HG03159 (cell line): Measurements from ENCODE around the gene SMIM36.
"Not testable (repeated sequence)": the region's sequence is repeated elsewhere in the genome, so short reads cannot be mapped to it uniquely, and the experiment has no call there.

Source experiments
- ATAC-seq: cut with Tn5 transposase; IDR thresholded peaks from one replicate; pipeline ENCODE4 v1.9.1; 2021; ENCODE audit warnings: mild to moderate bottlenecking, moderate library complexity; ENCODE audit not compliant: unreplicated experiment

Gene SMIM36

DNA sequence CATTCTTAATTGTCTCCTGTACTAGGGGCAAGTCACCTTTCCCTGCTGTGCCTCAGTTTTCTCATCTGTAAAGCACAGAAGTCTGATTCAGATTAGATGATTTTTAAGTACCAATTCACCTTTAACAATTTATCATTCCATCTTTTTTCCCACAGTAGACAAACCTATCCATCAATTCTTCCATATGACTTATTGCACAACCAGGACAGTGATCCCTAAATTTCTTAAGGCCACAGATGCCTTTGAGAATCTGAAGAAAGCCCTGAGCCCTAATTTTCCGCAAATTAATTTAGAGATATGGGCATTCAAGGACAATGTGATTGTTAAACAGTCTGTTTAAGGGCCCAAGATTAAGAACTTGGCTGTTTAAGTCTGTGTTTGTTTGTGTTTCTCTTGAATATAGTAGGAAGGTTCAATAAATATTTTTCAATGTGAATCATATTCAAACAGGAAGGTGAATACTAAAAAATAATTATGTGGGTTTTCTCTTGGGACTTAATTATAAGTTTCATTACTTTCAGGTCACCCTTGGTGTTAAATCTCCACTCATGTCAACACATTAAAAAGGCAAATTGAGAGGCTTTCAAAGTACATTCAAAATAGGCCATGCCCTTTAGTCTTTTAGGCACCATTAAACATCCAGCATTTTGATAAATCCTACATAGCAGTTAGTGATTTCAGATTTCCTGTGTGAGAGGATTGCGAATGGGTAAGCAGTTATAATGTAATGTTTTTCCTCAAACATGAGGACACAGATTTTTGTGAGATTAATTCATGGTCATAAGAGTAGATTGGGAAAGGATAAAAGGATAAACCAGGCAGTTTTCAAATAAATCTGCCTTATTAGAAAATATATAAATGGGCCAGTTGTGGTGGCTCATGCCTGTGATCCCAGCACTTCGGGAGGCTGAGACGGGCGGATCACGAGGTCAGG, 54.7 kb downstream of the SMIM36 start:
- no peak for ATAC-seq

DNA sequence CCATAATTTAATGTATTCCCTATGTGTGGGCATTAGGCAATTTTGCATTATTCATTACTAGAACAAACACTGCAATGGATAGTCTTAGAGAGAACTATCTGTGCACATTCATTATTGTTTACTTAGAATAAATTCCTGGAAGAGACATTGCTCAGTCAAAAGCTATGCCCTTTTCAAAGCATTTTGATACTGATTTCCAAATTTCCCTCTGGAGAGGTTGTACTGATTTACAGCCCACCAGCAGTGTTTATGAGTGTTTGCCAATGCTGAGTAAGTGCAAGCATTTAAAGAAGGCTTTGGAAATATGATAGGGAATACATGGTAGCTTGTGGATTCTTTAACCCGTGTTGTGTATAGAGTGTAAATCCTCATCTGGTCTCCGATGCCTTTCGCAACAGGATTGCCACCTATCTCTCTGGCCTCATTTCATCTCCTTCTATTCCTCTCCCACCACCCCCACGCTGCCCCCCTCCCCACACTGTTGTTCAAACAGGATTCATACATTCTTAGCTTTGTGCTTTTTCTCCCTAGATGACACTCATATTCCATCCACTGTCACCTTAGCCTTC, 56.3 kb downstream of the SMIM36 start:
- no peak for ATAC-seq

DNA sequence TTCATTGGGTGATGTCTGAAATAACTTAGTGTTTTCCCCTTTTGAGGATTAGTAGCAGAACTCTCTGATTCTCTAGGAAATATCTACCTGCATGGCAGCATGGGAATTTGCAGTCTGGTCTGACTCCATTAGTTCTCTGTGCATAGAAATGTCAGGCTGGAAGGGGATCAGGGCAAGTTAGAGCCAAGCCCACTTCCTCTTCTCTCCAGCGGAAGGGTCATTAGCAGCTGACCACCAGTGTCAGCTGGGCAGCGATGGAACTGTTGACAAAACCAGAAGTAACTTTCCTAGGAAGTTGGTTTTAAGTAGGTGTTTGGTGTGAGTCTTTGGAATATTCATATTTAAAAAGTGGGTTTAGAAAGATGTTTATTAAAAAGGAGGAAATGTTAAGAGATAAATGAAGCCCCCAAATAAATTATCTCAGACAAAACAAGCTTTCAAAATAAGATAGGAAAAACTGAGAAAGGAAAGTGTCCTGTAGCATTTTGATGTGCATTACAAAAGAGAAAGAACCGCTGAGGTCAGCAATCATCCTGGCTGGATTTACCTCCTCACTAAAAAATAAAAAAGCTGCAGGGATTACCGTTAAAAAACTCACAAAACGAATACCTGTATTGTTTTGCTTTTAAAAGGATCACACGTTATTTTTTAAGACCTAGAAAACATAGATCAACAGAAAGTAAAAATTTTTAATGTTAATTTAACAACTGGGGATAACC, 57.3 kb downstream of the SMIM36 start:
- no peak for ATAC-seq

DNA sequence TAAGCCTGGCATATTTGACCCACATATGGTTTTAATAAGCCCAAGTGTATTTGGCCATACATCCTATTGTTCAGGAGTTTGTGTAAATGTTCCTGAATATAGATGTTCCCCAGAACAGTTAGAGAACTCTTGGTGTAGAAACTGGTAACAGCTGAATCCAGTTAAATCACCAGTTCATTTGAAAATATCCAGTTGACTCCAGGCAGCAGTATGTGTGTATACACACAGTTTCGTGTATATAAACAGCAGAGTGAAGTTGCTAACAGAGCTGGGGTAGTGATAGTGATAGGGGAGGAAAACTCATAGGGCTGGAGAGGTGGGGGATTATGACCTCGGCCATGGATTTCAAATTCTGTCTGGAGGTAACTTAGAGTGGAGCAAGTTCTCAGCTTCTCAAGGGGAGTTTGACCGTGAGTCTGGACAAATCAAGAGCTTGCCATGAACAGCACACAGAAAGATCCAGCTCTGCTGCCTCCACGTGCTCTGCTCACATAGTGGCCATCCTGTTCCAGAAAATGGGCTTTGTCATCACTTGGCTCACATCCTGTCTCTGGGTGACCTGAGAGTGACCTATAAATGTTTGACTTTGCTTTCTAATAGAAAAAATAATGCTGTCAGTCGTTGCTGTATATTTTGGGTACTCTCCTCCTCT, 59.0 kb downstream of the SMIM36 start:
- peak; percentile 73 for ATAC-seq

DNA sequence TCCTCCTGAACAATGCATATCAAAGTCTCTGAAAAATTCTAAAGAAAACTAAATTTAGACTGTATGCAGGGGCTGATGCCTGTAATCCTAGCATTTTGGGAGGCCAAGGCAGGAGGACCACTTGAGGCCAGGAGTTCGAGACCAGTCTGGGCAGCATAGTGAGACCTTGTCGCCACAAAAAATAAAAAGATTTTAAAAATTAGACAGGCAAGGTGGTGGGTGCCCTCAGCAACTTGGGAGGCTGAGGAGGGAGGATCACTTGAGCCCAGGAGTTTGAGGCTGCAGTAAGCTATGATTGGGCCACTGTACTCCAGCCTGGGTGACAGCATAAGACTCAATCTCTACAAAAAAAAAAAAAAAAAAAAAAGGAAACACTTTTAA, 59.5 kb downstream of the SMIM36 start:
- ATAC-seq = no peak

DNA sequence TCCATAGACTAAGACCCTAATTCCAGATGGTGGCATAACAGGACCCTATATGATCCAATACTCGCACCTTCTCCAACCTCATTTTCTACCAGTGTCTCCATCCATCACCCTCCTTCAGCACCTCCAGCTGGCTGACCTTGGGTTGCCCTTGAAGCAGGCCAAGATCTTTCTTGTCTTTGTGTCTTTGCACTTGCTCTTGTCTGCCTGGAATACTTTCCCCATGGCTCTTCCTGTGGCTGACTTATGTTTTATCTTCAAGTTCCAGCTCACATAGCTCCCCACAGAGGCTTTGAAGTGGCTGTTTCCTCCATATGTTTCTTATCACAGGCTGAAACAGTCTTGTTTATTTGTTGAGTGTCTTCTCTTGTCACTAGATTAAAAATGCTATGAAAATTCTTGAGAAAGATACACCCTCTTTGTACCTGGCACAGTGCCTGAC, 60.0 kb downstream of the SMIM36 start:
- ATAC-seq = no peak

DNA sequence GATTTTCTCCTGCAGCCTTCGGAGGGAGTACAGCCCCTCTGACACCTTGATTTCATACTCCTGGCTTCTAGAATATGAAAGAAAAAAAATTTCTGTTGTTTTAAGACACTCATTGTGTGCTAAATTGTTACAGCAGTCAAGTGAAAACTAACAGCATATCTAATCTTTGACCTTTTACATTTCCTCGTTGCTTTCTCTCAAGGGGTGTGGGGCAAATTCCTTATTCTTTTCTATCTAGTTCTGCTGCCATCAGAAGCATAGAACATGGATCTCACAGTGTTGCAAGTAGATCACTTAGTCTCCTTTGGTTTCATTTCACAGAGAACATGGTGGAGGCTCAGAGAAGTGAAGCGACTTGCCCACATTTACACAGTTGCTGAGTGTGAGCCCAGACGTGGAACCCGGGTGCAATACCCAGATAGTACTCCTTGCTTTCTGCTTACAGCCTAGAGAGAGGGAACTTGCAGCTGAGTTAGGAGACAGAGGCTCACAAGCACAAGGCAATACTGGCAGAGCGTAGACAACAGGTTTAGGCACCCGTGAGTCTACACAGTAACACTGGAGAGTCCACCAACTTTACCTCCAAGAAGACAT, 60.9 kb downstream of the SMIM36 start:
- ATAC-seq = no peak

DNA sequence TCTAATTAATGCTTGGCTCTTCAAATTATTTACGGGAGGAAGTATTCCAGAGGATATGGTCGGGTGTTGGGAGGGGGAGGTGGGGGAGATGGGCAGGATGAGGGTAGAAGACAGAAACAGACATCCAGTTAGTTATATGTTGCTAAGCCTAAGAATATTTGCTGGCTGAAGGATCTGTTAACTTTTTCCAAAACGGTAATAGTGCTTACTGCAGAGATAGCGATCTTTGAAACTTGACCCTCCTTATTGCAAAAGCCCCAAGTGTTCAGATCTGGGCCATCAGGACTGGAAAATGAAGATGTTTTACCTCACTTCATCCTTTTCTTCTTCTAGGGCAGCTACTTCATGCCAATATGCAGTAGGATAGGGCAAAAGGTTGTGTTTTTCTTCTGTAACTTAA, 62.6 kb downstream of the SMIM36 start:
- no peak for ATAC-seq

DNA sequence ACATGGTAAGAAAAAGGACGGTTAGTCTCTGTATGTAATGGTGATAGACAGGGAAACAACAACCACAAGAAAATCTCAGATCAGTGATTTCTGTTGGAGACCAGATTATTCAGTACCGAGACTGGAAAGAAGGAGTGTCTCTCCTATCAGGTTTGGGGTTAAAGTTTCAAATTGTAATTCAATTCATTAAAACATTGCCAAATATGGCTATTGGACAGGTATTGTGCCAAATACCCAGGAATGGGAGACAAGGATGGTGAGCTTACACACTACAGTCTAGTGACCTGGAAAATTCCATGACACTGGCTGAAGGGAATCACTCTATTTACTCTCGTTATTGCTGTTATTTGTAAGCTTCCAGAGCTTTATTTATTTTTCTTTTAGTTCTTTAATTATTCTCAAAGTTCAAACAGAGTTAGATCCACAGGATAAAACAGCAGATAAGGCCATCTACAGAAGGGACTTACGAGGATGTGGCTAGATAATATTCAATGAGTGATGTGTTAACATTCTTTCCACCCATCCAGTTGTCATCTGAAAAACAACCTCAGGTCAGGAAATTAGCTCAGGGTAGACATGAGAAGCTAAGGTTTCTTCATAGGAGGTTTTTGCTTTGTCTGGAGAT, 64.6 kb downstream of the SMIM36 start:
- ATAC-seq = no peak

DNA sequence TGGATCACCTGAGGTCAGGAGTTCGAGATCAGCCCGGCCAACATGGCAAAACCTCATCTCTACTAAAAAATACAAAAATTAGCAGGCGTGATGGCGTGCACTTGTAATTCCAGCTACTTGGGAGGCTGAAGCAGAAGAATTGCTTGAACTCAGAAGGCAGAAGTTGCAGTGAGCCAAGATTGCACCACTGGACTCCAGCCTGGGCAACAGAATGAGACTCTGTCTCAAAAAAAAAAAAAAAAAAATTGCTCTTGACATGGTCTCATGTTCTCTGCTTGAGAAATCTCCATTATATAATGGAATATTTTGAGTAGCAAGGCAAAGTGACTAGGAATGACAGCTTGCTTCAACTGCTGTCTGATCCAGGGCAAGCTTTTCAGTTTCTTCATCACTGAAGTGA, 65.2 kb downstream of the SMIM36 start:
- not testable (repeated sequence) for ATAC-seq

DNA sequence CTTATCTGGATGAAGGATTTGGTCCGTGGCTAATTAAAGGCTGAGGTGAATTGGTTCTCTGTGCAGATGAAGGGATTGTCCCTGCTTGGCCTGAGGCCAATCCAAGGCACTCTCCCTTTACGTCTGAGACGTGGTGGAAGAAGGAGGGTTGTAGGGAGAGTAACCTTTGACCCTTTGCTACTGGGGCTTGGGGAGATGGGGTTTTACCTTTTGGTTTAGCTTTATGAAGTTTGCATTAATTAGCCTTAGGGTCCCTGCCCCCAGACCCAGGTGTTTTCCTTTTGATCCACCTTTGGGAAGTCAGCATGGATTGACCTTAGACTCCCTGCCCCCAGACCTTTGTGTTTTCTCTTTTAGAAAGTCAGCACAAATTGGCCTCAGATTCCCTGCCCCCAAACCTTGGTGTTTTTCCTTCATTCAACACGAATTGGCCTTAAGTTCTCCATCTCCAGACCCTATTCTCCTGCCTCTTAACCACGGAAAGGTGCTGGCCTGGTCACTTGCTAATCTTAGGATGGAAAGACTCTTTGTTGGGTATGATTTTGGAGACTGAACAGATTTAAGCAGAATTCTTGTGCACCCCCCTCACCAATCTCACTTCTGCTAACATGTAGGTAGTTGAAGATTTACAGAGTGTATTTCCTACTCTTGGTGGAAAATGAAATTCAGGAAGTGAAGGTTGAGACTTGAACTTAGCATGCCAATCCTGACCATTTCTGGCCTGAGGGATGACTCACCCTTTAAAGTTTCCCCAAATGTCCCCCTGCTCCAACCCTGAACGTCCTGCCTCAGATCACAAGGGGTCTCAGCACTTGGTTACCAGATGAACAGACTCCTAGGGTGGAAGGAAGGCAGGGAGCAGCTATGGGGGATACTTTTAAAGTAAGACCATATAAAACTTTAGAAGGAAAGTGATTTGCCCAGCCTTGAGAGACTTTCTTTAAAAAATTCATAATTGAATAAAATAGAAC, 66.5 kb downstream of the SMIM36 start:
- peak; percentile 67 for ATAC-seq

DNA sequence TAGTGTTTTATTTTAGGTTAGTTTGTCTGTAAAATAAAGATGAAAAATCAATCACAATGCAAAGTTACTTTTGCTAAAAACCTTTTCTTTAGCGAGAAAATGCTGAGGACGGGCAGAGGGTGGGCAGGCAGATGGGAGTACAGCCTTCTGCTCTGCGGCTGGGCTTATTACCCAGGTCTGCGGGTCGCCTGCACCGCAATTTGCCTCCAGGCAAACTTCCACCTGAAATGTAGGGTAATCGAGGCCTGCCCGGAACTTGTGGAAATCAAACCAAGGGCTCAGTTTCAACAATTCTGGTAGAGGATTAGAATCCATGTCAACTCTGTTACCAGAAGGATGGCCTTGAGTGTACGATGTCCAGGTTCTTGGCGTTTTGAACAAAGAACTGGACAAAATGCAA, 67.3 kb downstream of the SMIM36 start:
- no peak for ATAC-seq

DNA sequence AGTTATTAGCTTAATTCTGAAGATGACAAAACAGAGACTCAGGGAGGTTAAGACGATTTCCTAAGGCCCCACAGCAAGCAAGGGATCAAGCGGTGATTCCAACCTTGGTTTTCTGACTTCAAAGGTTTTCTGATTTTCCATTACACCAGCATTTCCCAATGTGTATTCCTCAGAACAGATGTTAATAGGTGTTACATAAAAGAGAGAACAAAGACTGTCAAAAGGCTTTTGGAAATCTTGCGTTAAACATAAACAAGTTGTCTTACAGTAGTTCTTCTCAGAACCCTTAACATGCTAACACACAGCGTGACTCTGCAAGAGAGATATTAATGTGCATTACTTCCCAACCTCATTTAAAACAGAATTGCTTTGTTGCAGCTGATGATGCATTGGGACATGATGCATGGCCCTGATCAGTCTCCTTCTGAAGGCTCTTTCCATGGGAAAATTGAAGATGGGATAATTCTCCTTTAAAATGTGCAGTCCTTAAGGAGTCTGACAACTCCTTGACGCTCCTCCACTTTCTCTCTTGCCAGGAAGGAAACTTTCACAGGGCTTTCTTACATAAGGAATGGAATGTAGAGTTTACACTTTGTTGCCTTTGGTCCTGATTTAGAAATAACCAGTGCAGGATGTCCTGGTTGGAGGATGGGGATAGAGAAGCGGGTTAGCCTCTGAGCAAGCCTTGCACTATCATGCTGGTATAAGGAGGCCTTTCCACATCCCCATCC, 68.1 kb downstream of the SMIM36 start:
- no peak for ATAC-seq

DNA sequence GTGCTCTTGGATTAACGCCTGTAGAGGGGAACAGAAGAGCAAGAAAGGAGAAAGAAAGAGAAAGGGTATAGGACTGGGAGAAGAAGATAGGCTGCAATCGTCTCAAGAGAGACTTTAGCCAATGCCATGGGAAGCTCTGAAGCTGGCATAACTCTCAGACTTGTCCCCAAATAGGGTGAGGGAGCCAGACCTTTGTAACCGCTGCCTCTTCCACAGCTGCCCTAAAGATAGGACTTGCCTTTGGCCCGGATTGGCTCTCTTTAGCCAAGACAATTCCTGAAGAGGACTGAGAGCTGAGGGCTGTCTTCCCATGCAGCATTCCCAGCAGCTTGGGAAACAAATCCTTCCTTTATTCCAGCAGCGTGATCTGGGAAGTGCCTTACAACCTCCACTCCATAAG, 68.8 kb downstream of the SMIM36 start:
- no peak for ATAC-seq

DNA sequence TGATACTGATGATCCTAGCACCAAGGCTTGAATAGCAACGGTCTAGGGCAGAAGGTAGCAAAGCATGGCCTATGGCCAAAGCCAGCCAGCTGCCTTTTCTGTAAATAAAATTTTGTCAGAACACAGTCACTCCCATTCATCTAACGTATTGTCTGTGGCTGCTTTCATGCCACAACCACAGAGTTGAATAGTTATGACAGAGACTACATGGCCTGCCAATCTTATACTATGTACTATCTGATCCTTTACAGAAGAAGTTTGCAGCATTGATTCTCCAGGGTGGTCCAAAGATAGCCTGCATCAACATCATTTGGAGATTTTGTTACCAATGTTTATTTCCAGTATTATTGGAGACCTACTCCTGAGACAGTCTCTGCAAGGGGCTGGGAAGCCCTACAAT, 69.7 kb downstream of the SMIM36 start:
- ATAC-seq = peak; percentile 37

DNA sequence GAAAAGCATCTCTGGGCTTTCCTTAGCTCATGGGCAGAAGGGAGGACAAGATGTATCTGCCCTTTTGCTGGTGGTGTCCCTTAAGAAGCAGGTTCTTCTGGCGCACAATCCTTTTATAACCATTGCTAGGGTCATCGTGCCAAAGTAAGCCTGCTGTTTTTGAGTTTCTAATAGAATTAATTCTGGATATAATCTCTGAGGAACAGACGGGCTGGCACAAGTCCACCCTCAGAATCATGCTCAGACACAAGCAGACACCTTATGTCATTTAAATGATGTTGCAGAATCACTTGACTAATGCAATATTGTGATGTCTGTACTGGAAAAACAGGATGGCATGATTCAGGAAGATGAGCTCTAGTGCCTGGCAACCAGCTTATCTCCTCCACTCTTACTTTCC, 70.9 kb downstream of the SMIM36 start:
- no peak for ATAC-seq

DNA sequence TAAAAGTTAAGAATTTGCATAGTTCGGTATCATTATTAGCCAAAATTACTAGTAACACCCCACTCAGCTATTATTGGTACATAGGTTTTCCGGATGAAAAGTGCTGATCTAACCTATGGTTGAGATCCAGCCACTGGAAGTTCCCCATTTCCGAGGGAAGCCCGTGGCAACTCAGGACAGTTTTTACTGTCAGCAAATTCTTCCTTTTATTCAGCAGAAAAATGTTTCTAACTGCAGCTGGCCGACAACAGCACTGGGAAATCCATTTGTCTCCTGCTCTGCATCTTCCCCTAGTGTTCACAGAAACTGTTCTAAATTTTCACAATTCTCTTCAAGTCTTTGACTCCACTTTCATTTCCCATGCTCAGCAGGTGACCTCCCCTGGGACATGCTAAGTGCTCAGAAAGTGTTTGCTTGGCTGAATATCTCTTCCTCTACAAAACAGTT, 74.1 kb downstream of the SMIM36 start:
- ATAC-seq = peak; percentile 66
